Spinal cord (tissue), 10 donors: ENCODE results near the gene PPRC1. TPM values are rescaled to one million over a fixed set of nuclear protein-coding genes. Genes with fewer than 3 reads are reported as not detected.

Experiments
- DNase-seq, 6 donors: peaks; one replicate each; pipeline versions ENCODE4 v3.0.0 to v3.0.0-alpha.2; 2013 to 2015; ENCODE audit warnings: low spot score in 6 of 6, low read depth in 4 of 6
- H3K27ac ChIP-seq: one replicate; pipeline ENCODE4 v1.5.1; 2013; ENCODE audit warnings: low read depth, low read length, control low read depth
- H3K27me3 ChIP-seq: one replicate; pipeline ENCODE4 v1.6.1; 2013; ENCODE audit warnings: low read length; ENCODE audit not compliant: control insufficient read depth, insufficient read depth
- H3K36me3 ChIP-seq: one replicate; pipeline ENCODE4 v1.6.1; 2013; ENCODE audit warnings: low read length; ENCODE audit not compliant: control insufficient read depth, insufficient read depth
- H3K4me1 ChIP-seq: one replicate; pipeline ENCODE4 v1.6.1; 2013; ENCODE audit warnings: low read length; ENCODE audit not compliant: control insufficient read depth, insufficient read depth
- H3K4me3 ChIP-seq: one replicate; pipeline ENCODE4 v1.5.1; 2013; ENCODE audit warnings: low read depth, low read length, control low read depth
- H3K9me3 ChIP-seq: one replicate; pipeline ENCODE4 v1.6.1; 2013; ENCODE audit warnings: low read length; ENCODE audit not compliant: control insufficient read depth, insufficient read depth
- WGBS: methylation state at CpG from one replicate; pipeline ENCODE4 v1.1.5; 2013; ENCODE audit warnings: missing lambda C conversion rate; ENCODE audit not compliant: insufficient coverage; 5-methylcytosine and 5-hydroxymethylcytosine counted together
- polyA plus RNA-seq, 2 donors: library from polyadenylated mRNA; unstranded; fragments of 120-200 nt; gene quantifications; one replicate each; pipeline ENCODE4 v1.2.1, GENCODE V29; 2013; ENCODE audit not compliant: insufficient read length in 2 of 2
- total RNA-seq, 2 donors: library from RNA; depleted of rRNA in 1 of 2; stranded (reverse); fragments of 120-200 nt in 1 of 2; fragments of >200 nt in 1 of 2; gene quantifications; one replicate each; pipeline versions ENCODE4 v1.2.3 to v1.2.4, GENCODE V29; 2013 to 2014
- donor health status: healthy.

The PPRC1 gene
- total and polyA plus RNA-seq, 4 donors, result 9.9 to 30.0 (median 18.7) TPM

- Histone ChIP-seq H3K36me3 (peaks cover 74% of the 10 kb centered on the region), H3K4me1 (no peaks in the 10 kb centered on the region), H3K4me3 (no peak overlapping the region), H3K27ac (no peak overlapping the region), H3K27me3 (no peaks in the 10 kb centered on the region), H3K9me3 (no peaks in the 10 kb centered on the region)
- WGBS, result 97% methylated on average over 3 of the region's 4 CpGs
- DNase-seq, result no peak
Measured at GRCh38 chr10:102141583-102142107, 8.8 kb downstream of the PPRC1 start.

- peaks cover 59% of the 10 kb centered on the region for H3K36me3 ChIP-seq
- WGBS, result 95% methylated on average over 17 of the region's 17 CpGs
Measured at GRCh38 chr10:102146971-102147428, 14.2 kb downstream of the PPRC1 start.

GRCh38 chr10:102147561-102147960, 14.7 kb downstream of the PPRC1 start:
- H3K9me3 ChIP-seq, result no peaks in the 10 kb centered on the region
- no peak overlapping the region for H3K4me3 ChIP-seq
- peaks cover 55% of the 10 kb centered on the region for H3K36me3 ChIP-seq
- H3K27ac ChIP-seq, result no peak overlapping the region
- no peaks in the 10 kb centered on the region for H3K27me3 ChIP-seq
- peaks cover 8% of the 10 kb centered on the region for H3K4me1 ChIP-seq
- no peak for DNase-seq
- WGBS, result no CpG with 5 or more reads among the region's 1 CpG

More at GRCh38 chr10:102146971-102147428, 14.2 kb downstream of the PPRC1 start:
- no peak overlapping the region for H3K4me3 ChIP-seq
- no peak overlapping the region for H3K27ac ChIP-seq
- H3K9me3 ChIP-seq, result no peaks in the 10 kb centered on the region
- H3K27me3 ChIP-seq, result no peaks in the 10 kb centered on the region
- H3K4me1 ChIP-seq, result peaks cover 5% of the 10 kb centered on the region
- no peak for DNase-seq

- no peak overlapping the region for H3K4me3 ChIP-seq
- peaks cover 11% of the 10 kb centered on the region for H3K4me1 ChIP-seq
- WGBS, result 100% methylated on average over 7 of the region's 13 CpGs
- no peak overlapping the region for H3K27ac ChIP-seq
- no peaks in the 10 kb centered on the region for H3K9me3 ChIP-seq
- no peak for DNase-seq
- H3K27me3 ChIP-seq, result no peaks in the 10 kb centered on the region
- peaks cover 50% of the 10 kb centered on the region for H3K36me3 ChIP-seq
Measured at GRCh38 chr10:102148275-102148674, 15.4 kb downstream of the PPRC1 start.

- H3K36me3 ChIP-seq, result peaks cover 44% of the 10 kb centered on the region
- 93% methylated on average over 1 of the region's 3 CpGs for WGBS
Measured at GRCh38 chr10:102150970-102151773, 18.3 kb downstream of the PPRC1 start.

GRCh38 chr10:102151774-102152544, 19.1 kb downstream of the PPRC1 start, which contains the start of gene NOLC1:
Gene NOLC1 (plus strand): TSS chr10:102152389. CDS start chr10:102152411, 22 bp downstream.
- no peaks in the 10 kb centered on the region for H3K27me3 ChIP-seq
- peak; percentile 93 to 100 (median 96) for DNase-seq
- H3K27ac ChIP-seq, result peak within 1 kb of the TSS; percentile 94
- peaks cover 42% of the 10 kb centered on the region for H3K36me3 ChIP-seq
- peak within 1 kb of the TSS; percentile 98 for H3K4me3 ChIP-seq
- H3K9me3 ChIP-seq, result no peaks in the 10 kb centered on the region
- peaks cover 11% of the 10 kb centered on the region for H3K4me1 ChIP-seq
- 1% methylated on average over 50 of the region's 59 CpGs for WGBS

More at GRCh38 chr10:102150970-102151773, 18.3 kb downstream of the PPRC1 start:
- no peak for DNase-seq
- Histone ChIP-seq H3K9me3 (no peaks in the 10 kb centered on the region), H3K4me1 (peaks cover 11% of the 10 kb centered on the region), H3K27me3 (no peaks in the 10 kb centered on the region), H3K4me3 (peak overlapping the region; percentile 98), H3K27ac (peak overlapping the region; percentile 94)

- H3K9me3 ChIP-seq, result no peaks in the 10 kb centered on the region
- H3K27ac ChIP-seq, result peak overlapping the region; percentile 94
- H3K4me3 ChIP-seq, result peak overlapping the region; percentile 98
- peaks cover 43% of the 10 kb centered on the region for H3K36me3 ChIP-seq
- 0% methylated on average over 19 of the region's 19 CpGs for WGBS
- H3K4me1 ChIP-seq, result peaks cover 11% of the 10 kb centered on the region
- no peak for DNase-seq
- no peaks in the 10 kb centered on the region for H3K27me3 ChIP-seq
Measured at GRCh38 chr10:102152545-102152890, 19.7 kb downstream of the PPRC1 start.

- Histone ChIP-seq H3K27me3 (no peaks in the 10 kb centered on the region), H3K4me3 (peak overlapping the region; percentile 98), H3K36me3 (peaks cover 48% of the 10 kb centered on the region), H3K4me1 (peaks cover 11% of the 10 kb centered on the region), H3K9me3 (no peaks in the 10 kb centered on the region), H3K27ac (no peak overlapping the region)
- no peak for DNase-seq
- 68% methylated on average over 3 of the region's 5 CpGs for WGBS
Measured at GRCh38 chr10:102153093-102153620, 20.3 kb downstream of the PPRC1 start.

GRCh38 chr10:102154466-102155116, 21.8 kb downstream of the PPRC1 start:
- Histone ChIP-seq H3K9me3 (no peaks in the 10 kb centered on the region), H3K27ac (no peak overlapping the region), H3K4me3 (no peak overlapping the region), H3K27me3 (no peaks in the 10 kb centered on the region), H3K36me3 (peaks cover 45% of the 10 kb centered on the region), H3K4me1 (peaks cover 11% of the 10 kb centered on the region)
- 98% methylated on average over 5 of the region's 11 CpGs for WGBS
- no peak for DNase-seq
